ENCODE measurements around the gene GBP3.

GRCh38 chr1:89005286-89006151 is 17.1 kb downstream of the GBP3 start:
- TF ChIP-seq EP300 (IDR thresholded peaks at IDR 0.05) = no peak
- TF ChIP-seq, protein P1, sequence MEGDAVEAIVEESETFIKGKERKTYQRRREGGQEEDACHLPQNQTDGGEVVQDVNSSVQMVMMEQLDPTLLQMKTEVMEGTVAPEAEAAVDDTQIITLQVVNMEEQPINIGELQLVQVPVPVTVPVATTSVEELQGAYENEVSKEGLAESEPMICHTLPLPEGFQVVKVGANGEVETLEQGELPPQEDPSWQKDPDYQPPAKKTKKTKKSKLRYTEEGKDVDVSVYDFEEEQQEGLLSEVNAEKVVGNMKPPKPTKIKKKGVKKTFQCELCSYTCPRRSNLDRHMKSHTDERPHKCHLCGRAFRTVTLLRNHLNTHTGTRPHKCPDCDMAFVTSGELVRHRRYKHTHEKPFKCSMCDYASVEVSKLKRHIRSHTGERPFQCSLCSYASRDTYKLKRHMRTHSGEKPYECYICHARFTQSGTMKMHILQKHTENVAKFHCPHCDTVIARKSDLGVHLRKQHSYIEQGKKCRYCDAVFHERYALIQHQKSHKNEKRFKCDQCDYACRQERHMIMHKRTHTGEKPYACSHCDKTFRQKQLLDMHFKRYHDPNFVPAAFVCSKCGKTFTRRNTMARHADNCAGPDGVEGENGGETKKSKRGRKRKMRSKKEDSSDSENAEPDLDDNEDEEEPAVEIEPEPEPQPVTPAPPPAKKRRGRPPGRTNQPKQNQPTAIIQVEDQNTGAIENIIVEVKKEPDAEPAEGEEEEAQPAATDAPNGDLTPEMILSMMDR (IDR thresholded peaks at IDR 0.05) = no peak
